Stimulated activated CD4-positive, alpha-beta T cell treated with anti-CD3 and anti-CD28 coated beads, Interleukin-2, amount 100 ng/mL, for 4 hours (primary cell): ENCODE data around the gene SEMA5B.

Experiments
- DNase-seq: peaks from one replicate; pipeline ENCODE4 v3.0.0-alpha.2; 2020; ENCODE audit warnings: low read depth

Gene SEMA5B

GRCh38 chr3:122969585-122970469 lies 57.7 kb downstream of the SEMA5B start:
- DNase-seq = no peak

GRCh38 chr3:122967765-122968164 lies 59.8 kb downstream of the SEMA5B start:
- DNase-seq = no peak

GRCh38 chr3:122967356-122967755 lies 60.2 kb downstream of the SEMA5B start:
- no peak for DNase-seq

GRCh38 chr3:122966045-122966444 lies 61.5 kb downstream of the SEMA5B start:
- no peak for DNase-seq

- DNase-seq = no peak
Measured at GRCh38 chr3:122964811-122965210, 62.8 kb downstream of the SEMA5B start.

GRCh38 chr3:122962149-122962548 lies 65.4 kb downstream of the SEMA5B start:
- DNase-seq = no peak

GRCh38 chr3:122961146-122961545 lies 66.4 kb downstream of the SEMA5B start:
- DNase-seq = no peak

GRCh38 chr3:122960652-122961051 lies 66.9 kb downstream of the SEMA5B start:
- no peak for DNase-seq

GRCh38 chr3:122959339-122959738 lies 68.2 kb downstream of the SEMA5B start:
- DNase-seq = no peak

GRCh38 chr3:122957707-122958689 lies 69.6 kb downstream of the SEMA5B start:
- DNase-seq = no peak

- no peak for DNase-seq
Measured at GRCh38 chr3:122956693-122957455, 70.7 kb downstream of the SEMA5B start.

- no peak for DNase-seq
Measured at GRCh38 chr3:122955916-122956692, 71.5 kb downstream of the SEMA5B start.

- DNase-seq = no peak
Measured at GRCh38 chr3:122952520-122952919, 75.0 kb downstream of the SEMA5B start.

- no peak for DNase-seq
Measured at GRCh38 chr3:122948408-122948807, 79.2 kb downstream of the SEMA5B start.

- no peak for DNase-seq
Measured at GRCh38 chr3:122947738-122948137, 79.8 kb downstream of the SEMA5B start.

GRCh38 chr3:122947196-122947595 lies 80.4 kb downstream of the SEMA5B start:
- DNase-seq = no peak

GRCh38 chr3:122946185-122946584 lies 81.4 kb downstream of the SEMA5B start:
- no peak for DNase-seq

GRCh38 chr3:122945230-122945629 lies 82.3 kb downstream of the SEMA5B start:
- DNase-seq = no peak

GRCh38 chr3:122944671-122945161 lies 82.8 kb downstream of the SEMA5B start:
- DNase-seq = no peak

- no peak for DNase-seq
Measured at GRCh38 chr3:122943828-122944190, 83.8 kb downstream of the SEMA5B start.
